GM23338 (cell line): Measurements from ENCODE around the gene RHO. TPM values are rescaled to one million over a fixed set of nuclear protein-coding genes. Genes with fewer than 3 reads are reported as not detected.

ENCODE experiments used
- ATAC-seq: fragments of 200-7000 bp; cut with Tn5 transposase; 3 replicates; pipeline ENCODE4 v1.9.1; 2020
- DNase-seq: peaks from one replicate; pipeline ENCODE4 v3.0.0-alpha.2; 2015; ENCODE audit warnings: low spot score
- H2AFZ ChIP-seq: fragments of 200-600 bp; sonication (generic); 2 replicates; pipeline ENCODE4 v1.8.0; 2016; ENCODE audit warnings: antibody characterized with exemption, mild to moderate bottlenecking, moderate library complexity
- H3F3A ChIP-seq: fragments of 200-600 bp; sonication (generic); replicated peaks from 2 replicates; pipeline ENCODE4 v1.8.0; 2017; ENCODE audit warnings: antibody characterized with exemption, mixed run types, low read depth
- H3K27ac ChIP-seq: fragments of 200-600 bp; sonication (generic); 2 replicates; pipeline ENCODE4 v1.6.1; 2016; ENCODE audit warnings: low read depth
- H3K27me3 ChIP-seq: fragments of 200-600 bp; sonication (generic); 2 replicates; pipeline ENCODE4 v1.8.0; 2016; ENCODE audit warnings: mild to moderate bottlenecking, mixed run types, moderate library complexity; ENCODE audit not compliant: insufficient read depth
- H3K36me3 ChIP-seq: fragments of 200-600 bp; sonication (generic); 2 replicates; pipeline ENCODE4 v1.8.0; 2016; ENCODE audit warnings: mild to moderate bottlenecking; ENCODE audit not compliant: insufficient read depth
- H3K4me1 ChIP-seq: fragments of 200-600 bp; sonication (generic); 2 replicates; pipeline ENCODE4 v1.8.0; 2016; ENCODE audit warnings: mild to moderate bottlenecking, moderate library complexity; ENCODE audit not compliant: insufficient read depth
- H3K4me2 ChIP-seq: fragments of 200-600 bp; sonication (generic); 2 replicates; pipeline ENCODE4 v1.7.1; 2017; ENCODE audit warnings: mixed run types
- H3K4me3 ChIP-seq: fragments of 200-600 bp; sonication (generic); 2 replicates; pipeline ENCODE4 v1.6.1; 2016; ENCODE audit warnings: mixed run types
- H3K79me2 ChIP-seq: fragments of 200-600 bp; sonication (generic); replicated peaks from 2 replicates; pipeline ENCODE4 v1.8.0; 2017; ENCODE audit warnings: mild to moderate bottlenecking; ENCODE audit not compliant: insufficient read depth
- H3K9me2 ChIP-seq: fragments of 200-600 bp; sonication (generic); 2 replicates; pipeline ENCODE4 v1.8.0; 2017; ENCODE audit not compliant: insufficient read depth
- H4K20me1 ChIP-seq: fragments of 200-600 bp; sonication (generic); replicated peaks from 2 replicates; pipeline ENCODE4 v1.8.0; 2017; ENCODE audit warnings: mild to moderate bottlenecking; ENCODE audit not compliant: insufficient read depth
- H3K27ac Mint-ChIP-seq: 2 replicates; pipeline ENCODE4 v1.8.0; 2020; ENCODE audit warnings: inconsistent platforms, mild to moderate bottlenecking, moderate library complexity, mixed read lengths
- H3K27me3 Mint-ChIP-seq: 3 replicates; pipeline ENCODE4 v1.8.0; 2022; ENCODE audit warnings: low read depth, mild to moderate bottlenecking, moderate library complexity, mixed read lengths, inconsistent platforms; ENCODE audit not compliant: insufficient read depth, poor library complexity
- H3K36me3 Mint-ChIP-seq: 3 replicates; pipeline ENCODE4 v1.8.0; 2021; ENCODE audit warnings: low read depth, mild to moderate bottlenecking, inconsistent platforms, moderate library complexity, mixed read lengths
- H3K4me1 Mint-ChIP-seq: 3 replicates; pipeline ENCODE4 v1.8.0; 2020; ENCODE audit warnings: mild to moderate bottlenecking, inconsistent platforms, mixed read lengths
- H3K4me3 Mint-ChIP-seq: 3 replicates; pipeline ENCODE4 v1.8.0; 2021; ENCODE audit warnings: moderate library complexity, mild to moderate bottlenecking, inconsistent platforms, mixed read lengths
- H3K9me3 Mint-ChIP-seq: 3 replicates; pipeline ENCODE4 v1.8.0; 2020; ENCODE audit warnings: moderate library complexity, mild to moderate bottlenecking, inconsistent platforms, mixed read lengths
- CREB1 ChIP-seq: fragments of 250-450 bp; sonication (Bioruptor Pico); IDR thresholded peaks from 2 replicates; pipeline ENCODE4 v1.5.0; 2020; ENCODE audit warnings: low read depth, mild to moderate bottlenecking, moderate library complexity
- CTCF ChIP-seq, 2 experiments: fragments of 200-600 bp in 1 of 2; sonication (generic) in 1 of 2; conservative IDR thresholded peaks; 2 replicates each; pipeline versions ENCODE4 v1.5.1 to v1.6.1; 2016 to 2017; ENCODE audit warnings: antibody characterized with exemption in 2 of 2, low read depth in 2 of 2, mild to moderate bottlenecking in 2 of 2, moderate library complexity in 1 of 2
- ETS1 ChIP-seq: IDR thresholded peaks from 2 replicates; pipeline ENCODE4 v1.6.1; 2016; ENCODE audit warnings: antibody characterized with exemption
- EZH2 ChIP-seq: fragments of 200-600 bp; sonication (generic); IDR thresholded peaks from one replicate; pipeline ENCODE4 v1.8.0; 2017; ENCODE audit warnings: antibody characterized with exemption, mild to moderate bottlenecking, low read depth; ENCODE audit not compliant: unreplicated experiment
- EZH2phosphoT487 ChIP-seq: fragments of 200-600 bp; sonication (generic); IDR thresholded peaks from one replicate; pipeline ENCODE4 v1.8.1; 2018; ENCODE audit warnings: antibody characterized with exemption; ENCODE audit not compliant: unreplicated experiment
- JUNB ChIP-seq: IDR thresholded peaks from one replicate; pipeline ENCODE4 v1.6.1; 2016; ENCODE audit warnings: antibody characterized with exemption; ENCODE audit not compliant: unreplicated experiment
- POLR2AphosphoS5 ChIP-seq: IDR thresholded peaks from 2 replicates; pipeline ENCODE4 v1.6.1; 2016; ENCODE audit warnings: antibody characterized with exemption, low read depth
- REST ChIP-seq: IDR thresholded peaks from one replicate; pipeline ENCODE4 v1.6.1; 2018; ENCODE audit warnings: antibody characterized with exemption; ENCODE audit not compliant: unreplicated experiment
- STAT1 ChIP-seq: IDR thresholded peaks from one replicate; pipeline ENCODE4 v1.6.1; 2016; ENCODE audit warnings: antibody characterized with exemption; ENCODE audit not compliant: unreplicated experiment
- ZNF114 ChIP-seq: fragments of 250-450 bp; sonication (Bioruptor Pico); IDR thresholded peaks from 2 replicates; pipeline ENCODE4 v1.5.0; 2020; ENCODE audit warnings: mild to moderate bottlenecking, moderate library complexity
- ZNF331 ChIP-seq: fragments of 250-450 bp; sonication (Bioruptor Pico); IDR thresholded peaks from 2 replicates; pipeline ENCODE4 v1.5.0; 2020; ENCODE audit warnings: low read depth, mild to moderate bottlenecking, moderate library complexity
- polyA plus RNA-seq: library from polyadenylated mRNA; unstranded; fragments of >200 nt; fragmentation: Nextera tagmentation; extraction: Ambion mirVana; gene quantifications from 2 replicates; pipeline ENCODE4 v1.2.1, GENCODE V29; 2016
- total RNA-seq: library from RNA; depleted of rRNA; stranded (reverse); fragments of >200 nt; shearing (Covaris generic); gene quantifications from 2 replicates; pipeline ENCODE4 v1.2.3, GENCODE V29; 2014

Gene RHO
- total and polyA plus RNA-seq, 2 experiments from 2014 or later, result not detected

- TF ChIP-seq REST (no peak), CTCF (conservative IDR thresholded peaks at IDR 0.05; ENCODE audit: low read depth in 2 of 2) (no peak), EZH2phosphoT487 (no peak), ZNF114 (CRISPR knock-in tag) (no peak), POLR2AphosphoS5 (no peak), EZH2 (no peak), ETS1 (no peak), STAT1 (no peak), CREB1 (no peak)
Measured at GRCh38 chr3:129524081-129524480, 4.4 kb upstream of the RHO start (continued).

GRCh38 chr3:129525341-129525968 is 3.0 kb upstream of the RHO start:
- no peaks in the 10 kb centered on the region for H3K9me3 Mint-ChIP-seq
- Histone ChIP-seq H3K4me3 (no peak overlapping the region), H3K27me3 (no peaks in the 10 kb centered on the region), H3K27ac (no peak overlapping the region), H3F3A (no peaks in the 10 kb centered on the region), H4K20me1 (no peaks in the 10 kb centered on the region), H2AFZ (no peak overlapping the region), H3K79me2 (no peaks in the 10 kb centered on the region), H3K36me3 (no peaks in the 10 kb centered on the region), H3K9me2 (no peaks in the 10 kb centered on the region), H3K4me2 (no peak overlapping the region), H3K4me1 (peaks cover 5% of the 10 kb centered on the region; the same call in 1 of the 2 replicates)
- H3K36me3 Mint-ChIP-seq, result no peaks in the 10 kb centered on the region; the same call in 2 of the 3 replicates
- peaks cover 24% of the 10 kb centered on the region for H3K4me1 Mint-ChIP-seq
- no peak for ATAC-seq
- TF ChIP-seq REST, result no peak
- TF ChIP-seq ETS1, result no peak
- no peak for TF ChIP-seq CTCF (conservative IDR thresholded peaks at IDR 0.05; ENCODE audit: low read depth in 2 of 2)
- no peak for TF ChIP-seq JUNB
- TF ChIP-seq ZNF331 (CRISPR knock-in tag), result no peak
- H3K27me3 Mint-ChIP-seq, result peaks cover 20% of the 10 kb centered on the region
- H3K27ac Mint-ChIP-seq, result no peak overlapping the region
- DNase-seq, result no peak
- H3K4me3 Mint-ChIP-seq, result no peak overlapping the region
